ENCODE data around the gene HIVEP3.
"Not testable (repeated sequence)": the region's sequence is repeated elsewhere in the genome, so short reads cannot be mapped to it uniquely, and the experiment has no call there.

HIVEP3 gene

GRCh38 chr1:41918450-41919043 lies at the start of gene HIVEP3:
Gene HIVEP3 (minus strand): TSS chr1:41918922.
- Histone ChIP-seq H3K9me3 (ENCODE audit: control insufficient read depth, low read length) (no peaks in the 10 kb centered on the region), H3K36me3 (ENCODE audit: control insufficient read depth, insufficient read depth, low read length) (no peaks in the 10 kb centered on the region), H3K4me3 (ENCODE audit: low read length) (peak within 1 kb of the TSS; percentile 53), H3K9ac (ENCODE audit: low read length) (peak within 1 kb of the TSS; percentile 66), H3K4me1 (ENCODE audit: control insufficient read depth, insufficient read depth, low read length) (peaks cover 31% of the 10 kb centered on the region), H3K27me3 (ENCODE audit: control insufficient read depth, insufficient read depth, low read length) (no peaks in the 10 kb centered on the region)

GRCh38 chr1:41964400-41964799 lies 45.7 kb upstream of the HIVEP3 start:
- no peaks in the 10 kb centered on the region for H3K27me3 ChIP-seq (ENCODE audit: control insufficient read depth, insufficient read depth, low read length)
- no peaks in the 10 kb centered on the region for H3K36me3 ChIP-seq (ENCODE audit: control insufficient read depth, insufficient read depth, low read length)
- no peaks in the 10 kb centered on the region for H3K9me3 ChIP-seq (ENCODE audit: control insufficient read depth, low read length)
- no peak overlapping the region for H3K4me3 ChIP-seq (ENCODE audit: low read length)
- H3K4me1 ChIP-seq (ENCODE audit: control insufficient read depth, insufficient read depth, low read length): no peaks in the 10 kb centered on the region
- H3K9ac ChIP-seq (ENCODE audit: low read length): no peak overlapping the region

DNA sequence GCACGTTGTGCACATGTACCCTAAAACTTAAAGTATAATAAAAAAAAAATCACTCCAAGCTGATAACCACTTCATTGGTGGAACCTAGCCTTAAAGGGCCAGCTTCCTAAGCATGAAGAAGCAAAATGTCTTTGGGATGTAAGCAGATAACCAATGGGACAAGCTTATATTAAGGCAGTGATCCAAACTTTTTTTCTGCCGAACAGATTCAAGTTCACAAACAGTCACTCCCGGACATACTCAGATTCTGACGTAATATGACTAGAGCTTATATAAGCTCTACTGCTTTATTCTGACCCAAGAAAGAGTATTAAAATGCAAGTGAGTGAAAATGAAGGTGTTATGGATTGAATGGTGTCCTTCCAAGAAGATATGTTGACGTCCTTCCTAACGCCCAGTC lies 44.9 kb upstream of the HIVEP3 start:
- H3K27me3 ChIP-seq (ENCODE audit: control insufficient read depth, insufficient read depth, low read length): no peaks in the 10 kb centered on the region
- H3K36me3 ChIP-seq (ENCODE audit: control insufficient read depth, insufficient read depth, low read length): no peaks in the 10 kb centered on the region
- no peak overlapping the region for H3K9ac ChIP-seq (ENCODE audit: low read length)
- H3K9me3 ChIP-seq (ENCODE audit: control insufficient read depth, low read length): no peaks in the 10 kb centered on the region
- H3K4me1 ChIP-seq (ENCODE audit: control insufficient read depth, insufficient read depth, low read length): no peaks in the 10 kb centered on the region
- no peak overlapping the region for H3K4me3 ChIP-seq (ENCODE audit: low read length)

GRCh38 chr1:41958015-41958673 lies 39.4 kb upstream of the HIVEP3 start:
- Histone ChIP-seq H3K9me3 (ENCODE audit: control insufficient read depth, low read length) (no peaks in the 10 kb centered on the region), H3K36me3 (ENCODE audit: control insufficient read depth, insufficient read depth, low read length) (no peaks in the 10 kb centered on the region), H3K9ac (ENCODE audit: low read length) (no peak overlapping the region), H3K4me1 (ENCODE audit: control insufficient read depth, insufficient read depth, low read length) (peaks cover 13% of the 10 kb centered on the region), H3K4me3 (ENCODE audit: low read length) (no peak overlapping the region), H3K27me3 (ENCODE audit: control insufficient read depth, insufficient read depth, low read length) (no peaks in the 10 kb centered on the region)

- Histone ChIP-seq H3K36me3 (ENCODE audit: control insufficient read depth, insufficient read depth, low read length) (no peaks in the 10 kb centered on the region), H3K4me1 (ENCODE audit: control insufficient read depth, insufficient read depth, low read length) (peaks cover 13% of the 10 kb centered on the region), H3K9ac (ENCODE audit: low read length) (no peak overlapping the region), H3K4me3 (ENCODE audit: low read length) (no peak overlapping the region), H3K27me3 (ENCODE audit: control insufficient read depth, insufficient read depth, low read length) (no peaks in the 10 kb centered on the region), H3K9me3 (ENCODE audit: control insufficient read depth, low read length) (no peaks in the 10 kb centered on the region)
Observed at GRCh38 chr1:41957568-41957967, 38.8 kb upstream of the HIVEP3 start.

GRCh38 chr1:41955461-41956159 lies 36.9 kb upstream of the HIVEP3 start:
- Histone ChIP-seq H3K9me3 (ENCODE audit: control insufficient read depth, low read length) (no peaks in the 10 kb centered on the region), H3K9ac (ENCODE audit: low read length) (no peak overlapping the region), H3K4me1 (ENCODE audit: control insufficient read depth, insufficient read depth, low read length) (peaks cover 13% of the 10 kb centered on the region), H3K27me3 (ENCODE audit: control insufficient read depth, insufficient read depth, low read length) (no peaks in the 10 kb centered on the region), H3K4me3 (ENCODE audit: low read length) (no peak overlapping the region), H3K36me3 (ENCODE audit: control insufficient read depth, insufficient read depth, low read length) (no peaks in the 10 kb centered on the region)

DNA sequence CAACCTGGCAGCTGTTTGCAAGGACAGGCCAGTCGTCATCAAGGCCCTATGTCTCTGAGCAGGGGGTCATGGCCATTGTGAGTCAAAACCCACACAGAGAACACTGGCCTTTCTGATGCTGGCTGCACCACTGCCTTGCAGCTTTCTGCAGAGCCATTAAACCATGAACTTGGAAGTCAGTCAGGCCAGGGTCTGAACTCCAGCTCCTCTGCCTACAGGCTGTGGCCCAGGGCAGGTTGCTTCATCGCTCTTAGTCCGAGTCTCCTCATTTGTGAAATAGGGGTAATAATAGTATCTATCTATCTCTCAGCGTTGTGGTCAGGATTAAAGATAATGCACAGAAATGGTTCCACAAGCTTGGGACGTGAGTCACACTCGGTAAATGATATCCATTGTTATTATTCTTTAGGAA lies 35.8 kb upstream of the HIVEP3 start:
- Histone ChIP-seq H3K36me3 (ENCODE audit: control insufficient read depth, insufficient read depth, low read length) (no peaks in the 10 kb centered on the region), H3K4me3 (ENCODE audit: low read length) (no peak overlapping the region), H3K27me3 (ENCODE audit: control insufficient read depth, insufficient read depth, low read length) (no peaks in the 10 kb centered on the region), H3K9me3 (ENCODE audit: control insufficient read depth, low read length) (no peaks in the 10 kb centered on the region), H3K4me1 (ENCODE audit: control insufficient read depth, insufficient read depth, low read length) (peaks cover 13% of the 10 kb centered on the region), H3K9ac (ENCODE audit: low read length) (no peak overlapping the region)

DNA sequence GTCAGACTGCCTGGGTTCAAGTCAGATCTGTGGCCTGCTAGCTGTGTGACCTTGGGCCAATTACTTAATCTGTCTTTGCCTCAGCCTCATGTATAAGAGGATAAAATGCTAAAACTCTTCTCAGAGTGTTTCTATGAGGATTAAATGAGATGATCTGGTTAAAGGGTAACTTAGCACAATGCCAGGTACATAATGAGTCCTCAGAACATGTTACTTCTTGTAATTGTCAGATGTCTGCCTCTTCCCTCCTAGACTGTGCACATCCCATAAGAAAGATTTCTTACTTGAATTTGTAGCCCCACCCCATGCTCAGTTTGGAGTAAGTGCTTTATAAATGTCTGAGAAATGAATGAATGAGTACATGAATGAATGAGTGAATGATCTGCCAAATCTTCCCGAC lies 34.6 kb upstream of the HIVEP3 start:
- Histone ChIP-seq H3K9me3 (ENCODE audit: control insufficient read depth, low read length) (no peaks in the 10 kb centered on the region), H3K36me3 (ENCODE audit: control insufficient read depth, insufficient read depth, low read length) (no peaks in the 10 kb centered on the region), H3K4me1 (ENCODE audit: control insufficient read depth, insufficient read depth, low read length) (peaks cover 13% of the 10 kb centered on the region), H3K9ac (ENCODE audit: low read length) (no peak overlapping the region), H3K27me3 (ENCODE audit: control insufficient read depth, insufficient read depth, low read length) (no peaks in the 10 kb centered on the region), H3K4me3 (ENCODE audit: low read length) (no peak overlapping the region)

- no peaks in the 10 kb centered on the region for H3K36me3 ChIP-seq (ENCODE audit: control insufficient read depth, insufficient read depth, low read length)
- H3K9me3 ChIP-seq (ENCODE audit: control insufficient read depth, low read length): no peaks in the 10 kb centered on the region
- H3K27me3 ChIP-seq (ENCODE audit: control insufficient read depth, insufficient read depth, low read length): no peaks in the 10 kb centered on the region
- no peak overlapping the region for H3K4me3 ChIP-seq (ENCODE audit: low read length)
- peaks cover 13% of the 10 kb centered on the region for H3K4me1 ChIP-seq (ENCODE audit: control insufficient read depth, insufficient read depth, low read length)
- no peak overlapping the region for H3K9ac ChIP-seq (ENCODE audit: low read length)
Observed at GRCh38 chr1:41952208-41952607, 33.5 kb upstream of the HIVEP3 start.

- peaks cover 13% of the 10 kb centered on the region for H3K4me1 ChIP-seq (ENCODE audit: control insufficient read depth, insufficient read depth, low read length)
- not testable (repeated sequence) for H3K27me3 ChIP-seq (ENCODE audit: control insufficient read depth, insufficient read depth, low read length); H3K9ac ChIP-seq (ENCODE audit: low read length); H3K36me3 ChIP-seq (ENCODE audit: control insufficient read depth, insufficient read depth, low read length); H3K4me3 ChIP-seq (ENCODE audit: low read length); H3K9me3 ChIP-seq (ENCODE audit: control insufficient read depth, low read length)
Observed at GRCh38 chr1:41951492-41951891, 32.8 kb upstream of the HIVEP3 start.

DNA sequence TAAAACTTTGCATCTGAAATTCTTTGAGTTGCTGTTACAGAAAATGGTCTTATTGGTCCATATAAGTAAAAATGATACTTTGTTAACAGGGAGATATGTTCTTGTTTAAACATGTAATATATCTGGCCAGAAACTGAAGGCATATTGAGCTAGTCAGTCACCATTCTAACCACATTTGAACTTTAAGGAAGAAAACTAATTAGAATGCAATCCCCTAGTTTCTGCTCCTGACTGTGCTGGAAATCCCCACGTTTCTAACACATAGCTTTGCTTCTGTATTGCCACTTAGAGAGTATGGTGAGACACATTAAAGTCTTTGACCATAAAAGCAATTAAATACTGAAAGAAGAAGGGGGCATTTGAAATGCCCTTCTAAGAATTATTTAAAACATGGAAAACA lies 32.1 kb upstream of the HIVEP3 start:
- Histone ChIP-seq H3K9ac (ENCODE audit: low read length) (no peak overlapping the region), H3K4me3 (ENCODE audit: low read length) (no peak overlapping the region), H3K36me3 (ENCODE audit: control insufficient read depth, insufficient read depth, low read length) (no peaks in the 10 kb centered on the region), H3K4me1 (ENCODE audit: control insufficient read depth, insufficient read depth, low read length) (peaks cover 10% of the 10 kb centered on the region), H3K27me3 (ENCODE audit: control insufficient read depth, insufficient read depth, low read length) (no peaks in the 10 kb centered on the region), H3K9me3 (ENCODE audit: control insufficient read depth, low read length) (no peaks in the 10 kb centered on the region)

GRCh38 chr1:41945946-41946345 lies 27.2 kb upstream of the HIVEP3 start:
- not testable (repeated sequence) for H3K27me3 ChIP-seq (ENCODE audit: control insufficient read depth, insufficient read depth, low read length); H3K4me1 ChIP-seq (ENCODE audit: control insufficient read depth, insufficient read depth, low read length); H3K4me3 ChIP-seq (ENCODE audit: low read length); H3K36me3 ChIP-seq (ENCODE audit: control insufficient read depth, insufficient read depth, low read length); H3K9ac ChIP-seq (ENCODE audit: low read length); H3K9me3 ChIP-seq (ENCODE audit: control insufficient read depth, low read length)

Measured in mucosa of stomach (tissue), 1 donor.